RPMI8226 (cell line): Measurements from ENCODE around the gene DZIP3.

ENCODE experiments used
- DNase-seq: peaks from one replicate; pipeline ENCODE4 v3.0.0-alpha.2; 2015

The DZIP3 gene, protein sequence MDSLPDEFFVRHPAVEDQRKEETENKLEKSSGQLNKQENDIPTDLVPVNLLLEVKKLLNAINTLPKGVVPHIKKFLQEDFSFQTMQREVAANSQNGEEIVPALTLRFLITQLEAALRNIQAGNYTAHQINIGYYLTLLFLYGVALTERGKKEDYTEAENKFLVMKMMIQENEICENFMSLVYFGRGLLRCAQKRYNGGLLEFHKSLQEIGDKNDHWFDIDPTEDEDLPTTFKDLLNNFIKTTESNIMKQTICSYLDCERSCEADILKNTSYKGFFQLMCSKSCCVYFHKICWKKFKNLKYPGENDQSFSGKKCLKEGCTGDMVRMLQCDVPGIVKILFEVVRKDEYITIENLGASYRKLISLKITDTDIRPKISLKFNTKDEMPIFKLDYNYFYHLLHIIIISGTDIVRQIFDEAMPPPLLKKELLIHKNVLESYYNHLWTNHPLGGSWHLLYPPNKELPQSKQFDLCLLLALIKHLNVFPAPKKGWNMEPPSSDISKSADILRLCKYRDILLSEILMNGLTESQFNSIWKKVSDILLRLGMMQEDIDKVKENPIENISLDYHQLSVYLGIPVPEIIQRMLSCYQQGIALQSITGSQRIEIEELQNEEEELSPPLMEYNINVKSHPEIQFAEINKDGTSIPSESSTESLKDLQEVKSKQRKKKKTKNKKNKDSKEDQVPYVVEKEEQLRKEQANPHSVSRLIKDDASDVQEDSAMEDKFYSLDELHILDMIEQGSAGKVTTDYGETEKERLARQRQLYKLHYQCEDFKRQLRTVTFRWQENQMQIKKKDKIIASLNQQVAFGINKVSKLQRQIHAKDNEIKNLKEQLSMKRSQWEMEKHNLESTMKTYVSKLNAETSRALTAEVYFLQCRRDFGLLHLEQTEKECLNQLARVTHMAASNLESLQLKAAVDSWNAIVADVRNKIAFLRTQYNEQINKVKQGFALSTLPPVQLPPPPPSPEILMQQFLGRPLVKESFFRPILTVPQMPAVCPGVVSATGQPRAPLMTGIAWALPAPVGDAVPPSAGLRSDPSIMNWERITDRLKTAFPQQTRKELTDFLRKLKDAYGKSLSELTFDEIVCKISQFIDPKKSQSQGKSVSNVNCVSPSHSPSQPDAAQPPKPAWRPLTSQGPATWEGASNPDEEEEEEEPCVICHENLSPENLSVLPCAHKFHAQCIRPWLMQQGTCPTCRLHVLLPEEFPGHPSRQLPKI

DNA sequence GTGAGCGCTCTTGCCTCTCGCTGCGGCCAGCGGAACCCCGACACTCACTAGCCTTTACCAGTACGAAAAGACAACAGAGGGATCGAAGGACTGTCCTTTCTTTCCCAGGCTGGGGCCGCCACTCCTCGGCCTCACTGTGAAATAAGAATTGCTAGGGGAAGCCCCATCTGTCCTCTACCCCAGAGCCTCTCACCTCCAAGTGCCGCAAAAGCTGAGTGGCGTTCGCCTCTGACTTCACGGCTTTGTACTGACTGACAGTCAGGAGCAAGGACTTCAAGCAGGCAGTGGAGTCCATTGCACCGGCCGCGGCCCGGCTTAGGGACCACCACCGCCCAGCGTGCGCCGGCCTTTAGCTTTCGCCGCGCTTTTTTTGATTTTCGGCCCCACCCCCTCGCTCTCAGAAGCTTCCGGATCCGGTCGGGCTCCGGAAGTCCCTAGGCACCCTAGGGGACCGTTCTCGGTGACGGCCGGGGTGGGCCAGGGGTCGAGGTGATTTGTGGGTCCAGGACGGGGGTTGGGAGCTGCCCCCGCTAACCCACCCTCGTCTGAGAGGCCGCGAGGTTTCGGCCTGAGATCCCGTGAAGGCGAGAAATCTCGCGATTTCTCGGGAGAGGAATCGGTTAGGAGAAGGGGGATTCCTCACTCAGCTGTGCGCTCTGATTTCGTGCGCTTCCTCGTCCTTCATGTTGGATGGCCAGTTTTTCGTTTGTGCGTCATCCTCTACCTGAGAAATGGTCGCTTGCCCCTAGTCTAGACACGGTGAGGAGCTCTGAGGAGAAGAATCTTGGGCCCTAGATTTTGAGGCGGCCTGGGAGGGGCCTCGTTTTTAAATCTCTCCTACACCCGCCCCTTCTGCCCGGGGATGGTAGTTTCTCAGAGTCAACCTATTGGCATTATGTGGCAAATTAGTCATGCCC lies at the start of gene DZIP3, which contains the start of gene CIP2A:
Gene DZIP3 (plus strand): TSS at position 642 of the 917 bp plus-strand sequence. CDS start 15,685 bp downstream, outside the sequence.
Gene CIP2A (minus strand): TSS at position 358 of the 917 bp plus-strand sequence. CDS start 63 bp downstream, at position 295.
- peak; percentile 90 for DNase-seq

DNA sequence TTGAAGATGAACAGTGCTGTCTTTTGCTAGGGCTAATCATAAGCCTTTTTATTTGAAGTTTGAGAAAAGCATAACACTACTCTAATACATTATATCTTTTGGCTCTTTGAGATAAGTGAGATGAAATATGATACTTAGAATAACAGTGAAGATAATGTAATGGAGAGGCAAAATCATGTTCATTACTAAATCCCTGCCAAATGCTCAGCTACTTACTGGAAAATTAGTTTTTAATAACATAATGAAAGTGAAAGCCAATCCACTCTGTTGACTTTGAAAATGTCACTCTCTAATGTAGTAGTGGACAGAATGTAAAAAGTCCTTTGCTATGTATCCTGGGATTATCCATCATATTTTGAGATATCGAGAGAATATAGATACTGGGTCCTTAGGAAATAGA lies 43.3 kb upstream of the DZIP3 start:
- DNase-seq: no peak

DNA sequence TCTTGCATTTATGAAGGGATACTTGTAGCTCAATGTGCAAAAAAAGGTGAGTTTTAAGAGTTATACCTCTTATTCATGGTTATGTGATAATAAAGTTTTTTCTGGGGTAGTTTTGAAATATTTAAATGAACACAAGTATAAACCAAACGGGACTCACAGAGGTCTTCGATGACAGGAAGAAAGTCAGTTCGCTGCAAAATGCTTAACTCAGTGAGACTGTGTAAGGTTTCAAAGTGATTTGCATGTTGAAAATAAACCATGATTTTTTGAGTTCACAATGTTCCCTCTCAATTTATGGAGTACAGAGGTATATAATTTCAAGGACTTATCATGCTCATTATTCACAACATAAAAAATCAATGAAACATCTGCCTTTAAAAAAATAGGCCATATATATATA lies 42.8 kb upstream of the DZIP3 start:
- no peak for DNase-seq

DNA sequence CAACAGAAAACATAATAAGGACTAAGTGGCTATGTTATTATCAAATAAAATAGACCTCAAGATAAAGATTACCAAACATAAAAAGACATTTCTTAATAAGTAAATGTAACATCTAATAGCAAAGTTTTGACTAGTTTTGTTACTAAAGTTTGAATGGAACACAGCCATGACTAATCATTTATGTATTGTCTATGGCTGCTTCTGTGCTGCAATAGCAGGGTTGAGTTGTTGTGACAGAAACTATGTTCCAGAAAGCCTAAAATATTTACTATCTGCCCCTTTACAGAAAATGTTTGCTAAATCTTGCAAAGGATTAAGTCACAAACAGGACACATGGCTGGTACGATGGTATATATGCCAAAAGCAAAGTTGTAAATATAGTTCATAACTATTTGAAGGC lies 41.2 kb upstream of the DZIP3 start:
- DNase-seq: no peak

DNA sequence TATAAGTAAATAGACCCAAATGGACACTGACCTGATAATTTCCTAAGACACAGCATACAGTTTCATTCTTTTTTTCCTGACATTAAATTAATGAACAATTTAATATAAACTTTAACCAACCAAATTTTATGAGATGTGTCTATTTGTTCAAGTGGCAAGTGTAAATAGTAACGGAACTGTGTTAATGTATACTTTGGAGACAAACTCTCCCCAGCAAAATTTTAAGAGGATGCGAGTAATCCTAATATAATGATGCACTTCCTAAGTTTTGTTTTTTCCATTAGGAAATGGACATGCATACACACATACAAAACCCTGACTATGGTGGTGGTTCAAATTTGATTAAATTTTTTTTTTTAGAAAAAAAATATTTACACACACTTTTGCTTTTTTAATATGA lies 40.6 kb upstream of the DZIP3 start:
- no peak for DNase-seq

DNA sequence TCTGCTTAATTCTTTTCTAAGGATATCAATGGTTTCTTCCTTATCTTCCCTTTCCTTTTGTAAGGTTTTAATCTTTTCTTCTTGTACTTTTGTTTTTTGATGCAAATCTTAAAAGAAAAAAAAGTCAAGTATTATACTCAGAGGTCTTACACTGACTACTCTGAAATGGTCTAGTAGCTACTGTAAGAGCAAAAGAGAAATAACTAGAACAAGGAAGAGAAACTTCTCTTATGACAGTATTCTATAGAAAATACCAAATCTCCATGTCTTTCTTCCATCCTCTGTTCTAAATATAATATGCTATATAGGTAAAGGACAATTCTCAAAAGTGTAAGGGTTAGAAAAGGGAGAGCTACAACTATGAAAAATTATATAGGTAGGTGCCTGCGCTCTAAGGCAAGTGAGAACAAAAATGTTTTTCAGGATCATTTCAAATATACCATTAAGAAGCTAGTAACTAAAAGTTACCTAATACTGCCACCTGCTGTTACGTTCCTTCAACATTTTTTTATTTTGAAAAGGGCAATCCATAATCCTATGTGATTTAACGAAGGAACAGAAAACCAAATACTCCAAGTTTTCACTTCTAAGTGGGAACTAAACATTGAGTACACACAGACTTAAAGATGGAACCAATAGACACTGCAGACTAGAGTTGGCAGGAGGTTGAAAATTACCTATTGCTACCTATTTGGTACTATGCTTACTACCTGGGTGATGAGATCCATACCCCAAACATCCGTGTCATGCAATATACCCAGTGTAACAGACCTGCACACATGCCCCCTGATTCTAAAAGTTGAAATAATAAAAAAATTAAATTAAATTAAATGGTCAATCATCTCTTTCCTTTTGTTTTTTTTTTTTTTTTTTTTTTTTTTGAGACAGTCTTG lies 37.0 kb upstream of the DZIP3 start:
- peak; percentile 55 for DNase-seq

DNA sequence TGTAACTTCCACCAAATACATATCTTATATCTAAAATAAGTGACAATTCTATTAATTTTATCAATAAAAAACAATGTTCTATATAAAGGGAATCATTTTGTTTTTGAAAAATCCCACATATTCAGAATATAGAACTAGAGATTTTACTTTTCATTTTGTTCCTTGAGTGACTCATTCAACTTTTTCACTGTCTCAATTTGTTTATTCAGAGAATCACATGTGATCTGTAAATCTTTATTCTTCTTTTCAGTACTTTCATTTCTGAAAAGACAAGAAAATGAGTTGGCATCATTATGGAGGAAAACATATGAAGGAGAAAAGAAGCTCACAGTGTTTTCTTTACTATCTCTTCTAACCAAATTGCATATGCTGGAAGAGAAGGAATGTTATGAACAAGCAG lies 35.3 kb upstream of the DZIP3 start:
- no peak for DNase-seq

DNA sequence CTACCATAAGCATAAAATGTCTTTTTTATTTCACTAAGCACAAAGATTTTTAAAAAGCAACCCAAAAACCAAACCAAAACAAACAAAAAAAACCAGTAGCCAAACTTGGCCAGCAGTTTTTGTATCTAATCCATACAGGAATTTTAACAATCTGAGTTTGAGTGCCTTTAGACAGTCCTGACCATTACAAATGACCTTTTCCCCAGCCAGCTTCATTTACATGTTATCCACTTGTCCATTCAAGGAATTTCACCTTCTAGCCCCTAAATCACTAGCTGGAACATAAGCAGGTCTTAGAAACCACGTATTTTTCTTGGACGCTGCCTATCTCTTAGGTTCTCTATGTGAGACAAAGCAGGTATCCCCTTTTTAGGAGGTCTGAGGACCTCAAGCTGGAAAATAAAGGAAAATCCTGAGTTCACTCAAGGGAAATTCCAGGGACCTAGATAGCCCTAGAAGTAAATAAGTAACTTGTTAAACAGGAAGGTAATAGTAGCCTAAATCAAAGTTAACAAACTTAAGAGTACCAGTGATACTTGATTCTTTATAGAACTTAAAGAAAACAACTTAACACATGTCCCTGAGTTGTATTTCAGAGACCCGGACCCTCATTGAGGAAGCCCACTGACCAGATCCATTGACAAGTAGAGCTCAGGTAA lies 34.5 kb upstream of the DZIP3 start:
- no peak for DNase-seq

DNA sequence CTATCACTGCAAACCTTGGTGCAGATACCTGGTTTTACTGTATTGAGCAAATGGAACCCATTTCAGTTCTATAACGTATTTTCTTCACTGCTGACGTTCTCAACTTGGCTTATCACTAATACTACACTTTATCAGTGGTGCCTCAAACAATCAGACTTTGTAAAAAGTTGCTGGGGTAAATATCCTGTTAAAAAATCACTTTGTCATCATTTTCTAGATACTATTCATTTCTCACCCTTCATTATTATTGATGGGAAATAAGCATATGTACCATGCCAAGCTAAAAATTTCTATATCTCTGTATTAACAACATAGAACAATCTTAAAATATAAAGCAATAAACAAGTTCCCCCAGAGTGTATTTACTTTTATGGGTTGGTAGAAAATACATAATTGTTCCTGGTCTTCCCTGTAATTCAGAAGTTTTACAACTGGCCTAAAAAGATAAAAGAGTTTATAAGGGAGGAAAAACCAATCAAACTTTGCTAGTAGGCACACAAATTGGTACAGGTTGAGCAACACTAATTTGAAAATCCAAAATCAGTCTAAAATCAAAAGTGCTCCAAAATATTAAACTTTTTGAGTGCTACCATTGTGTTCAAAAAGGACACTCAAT lies 33.4 kb upstream of the DZIP3 start:
- no peak for DNase-seq

DNA sequence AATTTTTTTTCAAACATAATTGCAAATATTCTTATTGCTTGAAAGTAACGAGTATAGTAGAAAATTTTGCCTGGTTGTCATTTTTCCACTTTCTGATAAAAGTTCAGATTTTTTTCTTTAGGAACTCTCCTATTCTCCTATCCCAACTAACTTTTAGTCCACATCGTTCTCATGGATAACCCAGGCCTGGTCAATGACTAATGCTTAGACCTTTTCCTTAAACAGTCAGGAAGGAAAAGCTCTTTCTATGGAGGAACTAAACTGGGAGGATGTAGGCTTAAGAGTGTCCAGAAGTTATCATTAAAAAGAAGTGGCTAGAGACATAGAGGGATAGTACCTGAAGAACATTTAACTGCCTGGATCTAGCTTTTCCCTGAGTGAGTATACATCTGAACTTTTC lies 27.0 kb upstream of the DZIP3 start:
- no peak for DNase-seq

DNA sequence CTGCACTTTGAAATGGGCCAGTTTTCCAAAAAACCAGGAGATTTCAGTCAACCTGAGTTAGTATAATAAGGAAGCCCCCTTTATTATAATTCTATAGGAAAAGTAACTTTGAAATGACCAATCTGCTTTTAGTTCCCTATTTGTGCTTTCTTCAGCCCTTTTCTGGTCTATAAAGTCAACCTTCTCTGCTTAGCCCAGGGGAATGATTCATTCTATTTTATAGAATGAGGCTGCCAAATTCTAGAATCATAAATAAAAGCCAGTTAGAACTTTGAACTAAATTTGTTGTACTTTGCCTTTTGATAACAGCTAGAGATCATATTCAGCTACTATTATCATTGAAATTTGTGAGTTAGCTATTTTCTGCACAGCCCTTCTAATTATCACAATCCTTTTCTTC lies 25.0 kb upstream of the DZIP3 start:
- no peak for DNase-seq

DNA sequence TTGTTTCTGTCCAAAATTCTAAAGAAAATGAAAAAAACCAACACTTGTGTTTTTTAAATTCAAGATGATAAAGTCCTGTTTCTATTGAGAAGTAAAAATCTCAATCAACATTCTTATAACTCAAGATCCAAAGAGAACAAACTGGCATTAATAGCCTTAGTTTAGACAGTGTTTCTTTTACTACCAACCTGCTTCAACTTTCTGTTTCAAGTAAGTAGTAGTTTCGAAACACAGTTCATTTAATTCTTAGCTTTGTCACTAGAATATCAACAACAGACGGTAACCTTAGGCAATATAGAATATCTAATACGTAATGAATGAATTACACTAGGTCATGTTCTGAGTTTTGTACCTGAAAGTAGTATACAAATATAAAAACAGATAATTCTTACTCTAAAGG lies 24.0 kb upstream of the DZIP3 start:
- DNase-seq: no peak

DNA sequence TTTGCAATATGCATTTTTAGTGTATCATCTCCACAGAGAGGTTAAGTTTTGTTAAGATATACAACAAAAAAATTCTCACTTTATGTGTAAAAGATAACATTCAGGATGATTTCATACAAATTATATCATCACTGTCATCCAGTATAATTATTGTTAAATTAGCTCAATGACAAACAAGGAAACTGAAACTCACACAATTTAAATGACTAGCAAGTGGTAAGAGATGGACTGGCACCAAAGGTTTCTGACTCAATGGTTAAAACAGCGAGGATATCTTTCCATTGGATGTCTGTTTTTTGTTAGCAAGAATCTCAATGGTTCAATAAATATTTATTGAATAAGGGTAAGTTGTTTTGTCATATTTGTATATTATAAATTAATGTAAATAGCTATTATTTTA lies 22.9 kb upstream of the DZIP3 start:
- no peak for DNase-seq

DNA sequence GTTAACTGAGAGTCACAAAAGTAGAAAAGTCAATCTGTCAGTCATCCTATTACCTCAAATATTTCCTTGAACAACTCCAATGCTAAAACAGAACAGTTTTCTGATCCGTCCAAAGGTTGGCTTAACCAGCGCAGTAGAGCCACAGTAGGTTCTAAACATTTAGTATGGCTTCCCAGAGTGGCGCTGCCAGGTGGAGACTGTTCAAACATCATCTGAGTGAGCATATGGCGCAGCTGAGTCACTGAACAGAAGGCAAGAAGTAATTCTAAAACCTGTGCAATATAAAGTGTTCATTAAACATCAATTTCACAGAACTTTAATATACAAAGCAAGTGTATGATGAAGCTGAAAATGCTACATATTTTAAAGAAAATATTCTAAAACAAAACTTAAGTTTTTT lies 20.2 kb upstream of the DZIP3 start:
- no peak for DNase-seq

DNA sequence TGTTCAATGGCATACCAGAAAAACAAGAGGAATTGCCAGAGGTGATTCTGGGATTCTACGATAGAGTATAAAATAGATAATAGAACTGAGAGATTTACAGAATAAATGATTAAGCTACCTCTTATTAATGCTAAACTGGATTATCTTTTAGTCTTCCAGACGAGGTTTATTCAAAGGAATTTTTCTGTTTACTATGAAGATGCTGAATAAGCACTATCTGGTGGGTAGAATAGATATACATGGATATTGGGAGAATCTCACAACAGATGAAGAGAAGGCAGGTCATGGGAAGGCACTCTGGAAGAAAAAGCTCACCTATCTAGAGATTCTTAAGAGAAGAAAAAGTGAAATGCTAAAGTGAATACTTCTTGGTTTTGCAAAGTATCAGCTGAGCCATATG lies 11.5 kb upstream of the DZIP3 start:
- DNase-seq: no peak

DNA sequence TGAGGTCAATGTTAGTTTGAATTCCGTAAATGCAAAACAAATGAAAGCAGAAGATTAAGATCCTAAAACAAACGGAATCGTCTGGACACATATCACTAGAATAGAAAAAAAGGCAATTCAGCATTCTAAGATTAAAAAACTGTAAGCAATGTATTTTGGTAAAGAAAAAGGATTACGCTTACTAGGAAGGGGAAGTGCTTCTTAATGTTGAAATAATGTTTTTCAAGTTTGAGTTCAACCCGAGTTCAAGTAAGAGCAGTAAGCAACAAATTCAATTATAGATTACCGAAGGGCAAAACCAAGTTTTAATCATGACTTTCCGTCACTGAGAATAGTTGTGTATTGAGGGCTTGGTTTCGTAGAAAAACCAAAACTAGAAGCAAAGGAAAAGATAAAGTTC lies 921 bp upstream of the DZIP3 start:
- peak; percentile 3 for DNase-seq

DNA sequence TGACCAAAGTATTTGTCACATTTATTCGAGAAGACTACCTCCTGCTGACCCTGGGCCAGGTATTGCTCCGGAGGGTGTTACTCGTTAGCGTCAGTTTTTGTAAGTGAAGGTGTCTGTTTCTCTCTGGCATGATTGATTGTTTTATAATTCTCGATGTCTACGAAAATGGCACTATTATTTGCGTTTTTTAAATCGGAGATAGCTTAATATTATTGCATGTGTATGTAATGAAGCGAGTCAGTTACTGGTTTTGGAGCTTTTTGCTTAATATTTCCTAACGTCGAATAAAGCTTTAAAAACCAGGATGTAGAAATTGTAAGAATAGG lies 439 bp downstream of the DZIP3 start:
- DNase-seq: no peak

DNA sequence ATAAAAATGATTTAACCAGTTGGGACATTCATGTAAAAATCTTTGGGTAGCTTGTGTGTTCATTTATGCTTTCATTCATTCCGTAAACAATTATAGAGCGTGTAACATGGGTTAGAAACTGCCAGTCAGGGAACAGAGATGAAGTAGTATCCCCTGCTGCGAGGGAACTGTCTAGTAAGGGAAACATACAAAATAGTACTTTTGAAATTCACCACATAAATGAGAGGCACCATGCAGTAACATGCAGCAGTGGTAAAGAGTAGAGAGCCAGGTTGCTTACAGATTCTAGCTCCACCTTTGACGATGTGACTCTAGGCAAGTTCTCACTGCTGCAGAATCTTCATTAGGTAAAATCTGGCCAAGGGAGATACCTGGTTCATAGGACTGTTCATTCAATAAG lies 938 bp downstream of the DZIP3 start:
- DNase-seq: peak; percentile 4

DNA sequence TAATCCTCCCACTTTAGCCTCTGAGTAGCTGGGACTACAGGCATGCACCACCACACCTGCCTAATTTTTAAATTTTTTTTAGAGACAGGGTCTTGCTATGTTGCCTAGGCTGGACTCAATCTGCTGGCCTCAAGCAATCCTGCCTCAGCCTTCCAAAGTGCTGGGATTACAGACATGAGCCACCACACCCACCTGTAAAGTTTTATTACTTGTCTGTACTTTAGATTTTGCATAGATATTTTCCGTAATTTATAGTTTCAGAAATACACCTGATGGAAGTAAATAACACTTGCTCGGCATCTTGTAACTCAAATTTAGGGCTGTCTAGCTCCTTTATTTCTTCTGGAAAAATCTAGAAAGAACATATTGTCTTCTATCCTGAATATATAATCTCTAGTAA lies 5.8 kb downstream of the DZIP3 start:
- no peak for DNase-seq

DNA sequence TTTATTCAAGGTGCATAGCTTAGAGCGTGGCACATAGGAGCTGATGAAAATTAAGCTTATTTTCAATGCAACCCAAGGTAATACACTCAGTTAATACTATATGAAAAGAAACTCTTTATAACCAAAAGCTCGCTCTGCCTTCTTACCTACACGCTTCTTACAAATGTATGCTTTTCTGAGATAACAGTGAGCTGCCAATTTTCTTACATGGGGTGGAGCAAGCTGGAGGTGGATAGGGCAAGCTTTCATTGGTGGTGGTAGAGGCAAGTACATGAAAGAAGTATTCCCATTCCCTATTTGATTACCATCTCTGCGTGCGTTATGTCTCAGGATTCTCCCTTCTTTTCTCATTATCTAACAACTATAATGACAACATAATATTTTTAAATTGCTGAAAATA lies 8.9 kb downstream of the DZIP3 start:
- no peak for DNase-seq
